ENCODE measurements around the gene ELP2.

GRCh38 chr18:36217348-36217747 lies 87.6 kb downstream of the ELP2 start:
- TF ChIP-seq POLR2AphosphoS5 (IDR thresholded peaks at IDR 0.05) (no peak), CTCF (IDR thresholded peaks at IDR 0.05) (no peak), POLR2A (IDR thresholded peaks at IDR 0.05) (no peak), EP300 (IDR thresholded peaks at IDR 0.05; ENCODE audit: low read depth) (no peak)
